ENCODE results near the gene TIGD1.
"Not testable (repeated sequence)": the region's sequence is repeated elsewhere in the genome, so short reads cannot be mapped to it uniquely, and the experiment has no call there.

The TIGD1 gene

GRCh38 chr2:232570481-232570880 lies 20.1 kb upstream of the TIGD1 start:
- DNase-seq (ENCODE audit: low spot score) = not testable (repeated sequence)

DNA sequence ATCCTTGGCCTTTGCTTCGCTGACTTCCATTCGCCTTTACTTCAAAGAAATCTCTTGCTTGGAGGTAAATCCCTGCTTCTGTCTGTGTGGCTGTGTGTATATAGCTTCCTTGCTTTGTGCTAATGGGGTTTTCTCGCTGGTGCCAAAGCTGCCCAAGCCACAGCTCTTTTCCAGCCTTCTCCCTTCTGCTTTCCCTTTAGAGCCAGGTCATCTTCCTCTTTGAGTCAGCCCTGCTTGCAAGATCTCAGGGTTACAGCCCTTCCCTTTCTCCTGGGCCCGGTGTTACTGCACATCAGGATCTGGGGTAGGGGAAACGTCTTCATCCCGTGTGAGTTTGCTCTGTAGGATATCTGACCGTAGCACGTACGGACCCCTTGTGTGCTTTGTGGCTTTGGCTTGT lies 19.2 kb upstream of the TIGD1 start:
- DNase-seq (ENCODE audit: low spot score) = no peak

DNA sequence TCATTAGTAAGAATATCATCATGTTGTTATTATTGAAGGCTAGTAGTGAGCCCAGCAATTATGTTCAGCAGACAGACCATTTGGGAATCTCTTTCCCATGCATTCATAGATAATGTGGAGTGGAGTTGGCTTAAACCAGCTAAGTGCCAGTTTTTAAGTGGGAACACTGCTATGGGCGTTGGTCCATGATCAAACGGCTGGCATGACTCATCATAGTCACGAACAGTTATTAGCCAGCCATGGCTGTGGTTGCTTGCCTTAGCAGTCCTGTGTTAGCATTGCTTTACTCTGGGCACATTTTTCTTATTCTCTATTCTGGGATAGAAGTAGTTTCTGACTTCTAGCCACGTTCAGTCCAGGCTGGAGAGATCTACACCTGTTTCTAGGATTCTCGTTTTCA lies 17.8 kb upstream of the TIGD1 start:
- no peak for DNase-seq (ENCODE audit: low spot score)

DNA sequence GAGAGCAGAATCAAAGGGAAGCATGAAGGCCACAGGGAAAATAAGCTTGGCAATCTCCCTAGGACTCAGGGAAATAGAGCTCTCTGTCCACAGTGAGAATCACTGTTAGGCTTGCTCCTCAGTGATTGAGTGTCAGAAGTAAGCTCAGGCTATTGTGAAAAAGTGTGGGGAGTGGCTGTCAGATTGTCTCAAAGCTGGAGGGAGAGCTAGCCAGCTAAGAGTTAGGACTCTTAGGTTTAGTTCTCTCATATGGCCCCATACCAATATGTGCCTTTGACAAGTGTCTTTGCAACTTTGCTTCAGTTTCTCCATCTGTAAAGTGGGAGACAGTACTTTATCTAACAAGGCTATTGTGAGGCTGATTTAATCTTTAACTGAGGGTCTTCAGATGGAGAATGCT lies 17.4 kb upstream of the TIGD1 start:
- no peak for DNase-seq (ENCODE audit: low spot score)

DNA sequence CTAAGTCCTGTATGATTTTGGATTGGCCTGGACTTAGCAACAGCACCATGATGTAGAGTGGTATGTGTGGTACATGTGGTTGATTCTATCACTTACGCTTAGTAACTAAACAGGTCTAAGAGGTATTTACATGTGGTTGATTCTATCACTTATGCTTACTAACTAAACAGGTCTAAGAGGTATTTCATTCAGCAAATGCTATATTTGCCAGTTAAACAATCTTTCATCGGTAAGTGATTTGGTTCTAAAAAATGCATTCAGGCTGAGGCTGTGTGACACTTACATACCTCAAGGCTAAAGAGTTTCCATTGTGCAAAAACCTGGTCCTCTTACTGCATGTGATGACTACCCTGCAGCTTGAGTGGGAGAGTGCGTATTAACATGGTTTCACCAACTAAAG lies 13.2 kb upstream of the TIGD1 start:
- no peak for DNase-seq (ENCODE audit: low spot score)

DNA sequence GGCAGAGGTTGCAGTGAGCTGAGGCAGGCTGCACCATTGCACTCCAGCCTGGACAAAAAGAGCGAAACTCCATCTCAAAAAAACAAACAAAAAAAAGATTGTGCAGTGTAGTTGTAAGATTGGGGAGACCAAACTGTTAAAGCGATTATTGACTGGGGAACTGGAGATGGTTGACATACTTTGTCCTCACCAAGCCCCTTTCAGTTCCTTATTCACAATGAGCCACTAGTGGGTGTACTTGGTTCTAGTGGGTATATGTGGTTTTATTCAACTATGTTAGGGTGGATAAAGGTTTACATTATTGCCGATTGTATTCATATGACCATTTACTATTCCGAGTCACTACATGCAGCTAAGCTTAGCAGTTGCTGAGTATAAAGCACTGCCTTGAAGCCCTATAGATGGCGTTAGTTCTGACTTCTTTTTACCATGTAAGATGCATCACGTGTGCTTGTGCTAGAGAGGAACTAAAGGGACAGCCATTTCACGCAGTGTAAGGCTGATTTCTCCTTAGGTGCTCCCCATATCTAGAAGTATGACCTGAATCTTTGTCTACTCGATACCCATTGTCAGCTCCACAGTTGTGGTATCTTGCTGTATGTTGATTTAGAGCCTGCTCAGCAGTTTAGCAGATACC lies 12.3 kb upstream of the TIGD1 start:
- no peak for DNase-seq (ENCODE audit: low spot score)

DNA sequence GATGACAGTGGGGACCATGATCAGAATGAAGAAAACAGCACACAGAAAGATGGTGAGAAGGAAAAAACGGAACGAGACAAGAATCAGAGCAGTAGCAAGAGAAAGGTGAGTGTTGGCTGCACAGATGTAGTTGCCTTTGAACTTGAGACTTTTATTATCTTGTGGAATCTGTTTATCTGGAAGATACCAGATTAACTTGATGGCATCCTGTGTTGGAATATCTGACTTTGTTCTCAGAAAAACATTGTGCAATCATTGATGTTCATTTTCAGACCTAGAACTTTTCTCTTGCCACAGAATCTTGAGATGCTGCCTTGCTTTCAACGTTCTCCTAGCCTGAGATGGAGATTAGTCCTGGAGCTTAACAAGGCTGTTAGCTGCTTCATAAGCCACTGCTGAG lies 6.1 kb upstream of the TIGD1 start:
- DNase-seq (ENCODE audit: low spot score) = no peak

DNA sequence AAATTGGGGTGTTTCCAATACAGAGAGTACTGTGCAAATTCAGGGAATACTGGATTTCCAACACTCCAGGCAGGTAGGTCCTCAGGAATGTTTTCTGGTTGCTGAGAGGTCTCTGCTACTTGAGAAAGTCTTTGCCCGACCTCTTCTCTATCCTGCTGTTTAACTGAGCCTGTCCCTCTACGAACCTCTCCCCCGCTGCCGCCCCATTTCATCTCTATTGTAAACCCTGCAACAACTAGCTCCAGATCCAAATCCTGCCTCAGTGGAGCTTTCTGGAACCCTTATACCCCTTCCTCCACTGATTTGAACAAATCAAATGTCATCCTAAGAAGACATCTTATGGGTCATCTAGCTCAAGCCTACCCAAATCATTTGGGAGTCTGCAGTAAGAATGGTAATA lies 1.4 kb upstream of the TIGD1 start:
- no peak for DNase-seq (ENCODE audit: low spot score)

DNA sequence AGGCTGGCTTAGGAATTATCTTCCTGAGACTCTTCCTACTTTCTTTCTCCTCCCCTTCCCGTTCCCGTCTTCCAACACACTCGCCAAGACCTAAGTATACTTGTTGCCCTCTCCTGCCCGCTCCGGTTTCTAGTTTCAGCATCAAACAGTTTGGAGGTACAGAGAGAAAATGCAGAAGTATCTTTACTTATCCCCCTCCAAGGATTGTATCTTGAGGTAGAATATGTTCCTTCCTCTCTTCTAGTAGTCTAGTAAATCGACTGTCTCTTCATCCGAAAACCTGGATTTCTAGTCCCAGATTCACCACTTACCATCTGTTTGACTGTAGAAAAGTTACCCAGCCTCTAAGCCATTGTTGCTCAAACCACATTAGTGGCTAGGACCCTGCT lies 887 bp upstream of the TIGD1 start:
- DNase-seq (ENCODE audit: low spot score) = no peak

- DNase-seq (ENCODE audit: low spot score) = no peak
Measured at GRCh38 chr2:232549655-232550353, 553 bp downstream of the TIGD1 start.

- DNase-seq (ENCODE audit: low spot score) = no peak
Measured at GRCh38 chr2:232547991-232548390, 2.4 kb downstream of the TIGD1 start.

DNA sequence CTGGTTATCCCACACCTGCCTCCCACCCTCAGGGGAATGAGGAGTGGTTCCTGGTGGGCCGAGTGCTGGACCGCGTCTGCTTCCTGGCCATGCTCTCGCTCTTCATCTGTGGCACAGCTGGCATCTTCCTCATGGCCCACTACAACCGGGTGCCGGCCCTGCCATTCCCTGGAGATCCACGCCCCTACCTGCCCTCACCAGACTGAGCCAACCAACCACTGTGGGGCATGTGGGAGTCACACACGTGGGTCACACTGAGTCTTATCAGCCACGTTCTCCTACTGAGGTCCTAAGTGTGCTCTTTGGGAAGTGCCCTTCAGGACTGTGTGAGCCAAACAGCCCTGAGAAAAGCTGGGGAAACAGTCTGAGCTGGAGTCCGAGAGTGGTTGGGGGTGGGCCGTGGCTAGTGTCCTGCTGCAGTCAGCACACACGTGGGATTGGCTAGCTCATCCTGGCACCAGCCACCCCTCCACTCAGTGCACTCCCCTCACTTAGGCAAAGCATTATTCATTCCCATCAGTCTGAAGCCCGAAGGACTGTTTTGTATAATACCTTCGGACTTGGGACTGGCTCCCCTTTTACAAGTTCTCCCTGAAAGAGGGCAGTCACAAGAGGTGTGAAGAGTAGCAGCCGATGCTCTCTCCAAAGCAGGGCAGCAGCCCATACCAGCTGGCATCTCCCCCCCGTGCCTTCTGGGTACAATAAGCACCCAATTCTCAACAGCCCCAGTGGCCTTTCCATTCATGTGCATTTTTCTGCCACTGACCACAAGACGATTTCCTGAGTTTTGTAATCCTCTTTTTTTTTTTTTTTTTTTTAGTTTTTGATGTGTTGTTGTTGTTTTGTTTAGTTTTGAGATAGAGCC lies 4.6 kb downstream of the TIGD1 start:
- DNase-seq (ENCODE audit: low spot score) = no peak

GRCh38 chr2:232544674-232545073 lies 5.7 kb downstream of the TIGD1 start:
- DNase-seq (ENCODE audit: low spot score) = no peak

GRCh38 chr2:232543928-232544631 lies 6.3 kb downstream of the TIGD1 start:
- no peak for DNase-seq (ENCODE audit: low spot score)

- no peak for DNase-seq (ENCODE audit: low spot score)
Measured at GRCh38 chr2:232543491-232543890, 6.9 kb downstream of the TIGD1 start.

GRCh38 chr2:232542715-232543467 lies 7.5 kb downstream of the TIGD1 start:
- DNase-seq (ENCODE audit: low spot score) = no peak

GRCh38 chr2:232541961-232542714 lies 8.2 kb downstream of the TIGD1 start:
- DNase-seq (ENCODE audit: low spot score) = no peak

DNA sequence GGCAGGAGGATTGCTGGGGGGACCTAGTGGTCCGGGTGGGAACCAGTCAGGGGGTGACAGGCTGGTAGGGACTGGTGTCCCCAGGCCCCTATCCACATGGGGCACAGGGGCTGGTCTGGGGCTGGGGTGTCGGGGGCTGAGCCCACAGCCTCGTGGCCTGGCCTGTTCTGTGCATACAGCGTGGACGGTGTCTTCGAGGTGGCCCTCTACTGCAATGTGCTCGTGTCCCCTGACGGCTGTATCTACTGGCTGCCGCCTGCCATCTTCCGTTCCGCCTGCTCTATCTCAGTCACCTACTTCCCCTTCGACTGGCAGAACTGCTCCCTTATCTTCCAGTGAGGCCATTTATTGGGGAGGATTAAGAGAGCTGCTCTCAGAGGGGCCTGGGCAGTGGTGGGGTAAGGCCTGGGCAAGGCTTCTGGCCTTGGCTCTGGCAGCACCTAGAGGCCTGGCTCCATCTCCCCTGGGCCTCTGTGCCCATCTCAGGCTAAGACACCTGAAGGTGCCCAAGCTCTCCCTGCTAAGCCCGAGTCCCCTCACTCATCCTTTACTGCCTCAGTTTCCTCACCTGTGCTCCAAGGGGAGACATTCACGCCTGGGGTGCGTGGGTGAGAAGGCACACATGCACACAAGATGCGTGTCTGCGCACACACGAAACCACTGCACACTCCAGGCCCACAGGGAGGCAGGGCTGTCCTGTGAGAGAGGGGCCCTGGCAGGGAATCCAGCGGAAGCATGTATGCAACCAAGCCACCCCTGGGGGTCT lies 9.0 kb downstream of the TIGD1 start:
- no peak for DNase-seq (ENCODE audit: low spot score)

- DNase-seq (ENCODE audit: low spot score) = no peak
Measured at GRCh38 chr2:232540441-232541041, 9.8 kb downstream of the TIGD1 start.
